Measurements from ENCODE around the gene DNAJB1. TPM values are rescaled to one million over a fixed set of nuclear protein-coding genes. Genes with fewer than 3 reads are reported as not detected.

DNAJB1 gene
- total and polyA plus RNA-seq, 3 donors from 2014 or later, result 185 to 386 (median 245) TPM

DNA sequence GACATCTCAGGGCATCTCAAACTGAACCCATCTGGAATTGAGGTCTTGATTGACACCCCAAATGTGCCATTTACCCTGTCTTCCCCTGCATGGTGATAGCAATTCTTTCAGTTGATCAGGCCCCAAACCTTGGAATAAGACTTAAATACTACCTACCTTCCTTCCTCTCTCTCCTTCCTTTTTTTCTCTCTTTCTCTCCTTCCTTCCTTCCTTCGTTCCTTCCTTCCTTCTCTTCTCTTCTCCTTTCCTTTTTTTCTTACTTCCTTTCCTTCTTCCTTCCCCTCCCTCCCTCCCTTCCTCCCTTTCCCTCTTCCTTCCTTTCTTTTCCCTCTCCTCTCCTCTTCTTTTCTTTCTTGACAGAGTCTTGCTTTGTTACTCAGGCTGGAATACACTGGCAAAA, 14.9 kb downstream of the DNAJB1 start:
- no peak for DNase-seq
- Histone ChIP-seq H3K4me1 (peaks cover 4% of the 10 kb centered on the region), H3K36me3 (ENCODE audit: low read depth, missing control alignments) (no peaks in the 10 kb centered on the region), H3K9me3 (no peaks in the 10 kb centered on the region), H3K27ac (no peak overlapping the region), H3K4me3 (no peak overlapping the region), H3K27me3 (no peaks in the 10 kb centered on the region)
- WGBS, 2 donors, result 69 to 70% methylated on average over 1 of the region's 1 CpG
- intact Hi-C loops (cut with DNase I; ENCODE audit: low total_unique reads), result no loop called here
- TF ChIP-seq, protein P1, sequence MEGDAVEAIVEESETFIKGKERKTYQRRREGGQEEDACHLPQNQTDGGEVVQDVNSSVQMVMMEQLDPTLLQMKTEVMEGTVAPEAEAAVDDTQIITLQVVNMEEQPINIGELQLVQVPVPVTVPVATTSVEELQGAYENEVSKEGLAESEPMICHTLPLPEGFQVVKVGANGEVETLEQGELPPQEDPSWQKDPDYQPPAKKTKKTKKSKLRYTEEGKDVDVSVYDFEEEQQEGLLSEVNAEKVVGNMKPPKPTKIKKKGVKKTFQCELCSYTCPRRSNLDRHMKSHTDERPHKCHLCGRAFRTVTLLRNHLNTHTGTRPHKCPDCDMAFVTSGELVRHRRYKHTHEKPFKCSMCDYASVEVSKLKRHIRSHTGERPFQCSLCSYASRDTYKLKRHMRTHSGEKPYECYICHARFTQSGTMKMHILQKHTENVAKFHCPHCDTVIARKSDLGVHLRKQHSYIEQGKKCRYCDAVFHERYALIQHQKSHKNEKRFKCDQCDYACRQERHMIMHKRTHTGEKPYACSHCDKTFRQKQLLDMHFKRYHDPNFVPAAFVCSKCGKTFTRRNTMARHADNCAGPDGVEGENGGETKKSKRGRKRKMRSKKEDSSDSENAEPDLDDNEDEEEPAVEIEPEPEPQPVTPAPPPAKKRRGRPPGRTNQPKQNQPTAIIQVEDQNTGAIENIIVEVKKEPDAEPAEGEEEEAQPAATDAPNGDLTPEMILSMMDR (IDR thresholded peaks at IDR 0.05), result no peak
- TF ChIP-seq POLR2A (IDR thresholded peaks at IDR 0.05), result no peak

DNA sequence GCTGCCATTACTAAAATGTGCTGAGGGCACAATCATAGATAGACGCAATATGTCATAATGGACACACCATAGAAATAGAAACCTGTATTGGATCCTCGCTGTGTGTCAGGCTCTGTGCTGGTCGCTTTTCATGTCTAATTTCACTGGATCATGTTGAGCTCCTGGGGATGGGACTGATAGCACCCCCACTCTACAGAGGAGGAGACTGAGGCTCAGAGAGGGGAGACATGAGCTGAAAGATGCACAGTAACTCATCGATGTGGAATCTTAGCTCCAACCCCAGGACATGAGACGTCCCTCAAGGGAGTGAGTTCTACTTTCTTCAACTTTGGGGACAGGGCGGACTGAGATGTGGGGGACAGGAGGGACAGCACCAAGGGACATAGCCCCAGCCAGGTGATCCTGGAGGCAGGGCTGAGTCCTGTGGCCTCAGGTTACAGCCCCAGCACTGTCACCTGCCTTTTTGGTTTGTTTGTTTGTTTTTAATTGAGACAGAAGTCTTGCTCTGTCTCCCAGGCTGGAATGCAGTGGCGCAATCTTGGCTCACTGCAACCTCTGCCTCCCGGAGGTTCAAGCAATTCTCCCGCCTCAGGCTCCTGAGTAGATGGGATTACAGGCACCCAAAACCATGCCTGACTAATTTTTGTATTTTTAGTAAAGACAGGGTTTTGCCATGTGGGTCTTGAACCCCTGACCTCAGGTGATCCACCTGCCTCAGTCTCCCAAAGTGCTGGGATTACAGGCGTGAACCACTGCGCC, 15.7 kb downstream of the DNAJB1 start:
- intact Hi-C loops (cut with DNase I; ENCODE audit: low total_unique reads), result no loop called here
- no peaks in the 10 kb centered on the region for H3K9me3 ChIP-seq
- DNase-seq, result no peak
- H3K27me3 ChIP-seq, result no peaks in the 10 kb centered on the region
- TF ChIP-seq, protein P1 (IDR thresholded peaks at IDR 0.05), result no peak
- TF ChIP-seq POLR2A (IDR thresholded peaks at IDR 0.05), result no peak
- H3K36me3 ChIP-seq (ENCODE audit: low read depth, missing control alignments), result no peaks in the 10 kb centered on the region
- H3K4me1 ChIP-seq, result peaks cover 5% of the 10 kb centered on the region
- H3K27ac ChIP-seq, result no peak overlapping the region
- H3K4me3 ChIP-seq, result no peak overlapping the region
- WGBS, 2 donors, result 71 to 73% methylated on average over 11 of the region's 11 CpGs

DNA sequence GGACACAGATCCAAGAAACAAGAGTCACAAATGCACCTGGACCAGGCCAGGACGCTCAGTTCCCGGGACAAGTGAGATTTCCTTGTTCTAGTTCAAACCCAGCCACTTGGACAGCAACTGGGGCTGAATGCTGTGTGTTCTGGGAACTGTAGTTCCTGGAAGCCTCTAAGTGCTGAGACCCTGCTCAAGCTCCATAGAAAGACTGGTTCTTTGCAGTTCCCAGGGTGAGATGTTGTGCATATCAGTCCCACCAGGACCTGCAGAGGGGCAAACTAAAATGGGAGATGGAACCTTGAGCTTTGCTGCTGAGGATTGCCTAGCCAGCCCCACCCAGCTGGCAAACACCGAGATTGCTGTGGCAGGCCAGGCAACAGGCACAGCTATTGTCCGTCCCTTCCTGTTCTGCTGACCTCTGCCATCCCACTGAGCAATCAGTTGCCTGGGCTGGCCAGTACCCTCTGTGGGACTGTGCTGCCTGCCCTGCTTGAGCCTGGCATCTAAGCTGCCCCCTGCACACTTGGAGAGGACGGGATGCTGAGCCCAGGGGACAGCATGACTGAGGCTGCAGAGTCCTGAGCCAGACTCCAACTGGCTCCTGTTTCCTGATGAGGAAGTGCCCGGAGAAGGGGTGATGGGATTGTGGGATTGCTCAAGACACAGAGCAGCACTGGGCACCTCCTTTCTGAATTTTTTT, 20.8 kb downstream of the DNAJB1 start:
- Histone ChIP-seq H3K4me3 (no peak overlapping the region), H3K27ac (peak overlapping the region in 1 of 2 donors; percentile 78), H3K4me1 (peaks cover 22% of the 10 kb centered on the region), H3K9me3 (no peaks in the 10 kb centered on the region), H3K27me3 (no peaks in the 10 kb centered on the region), H3K36me3 (ENCODE audit: low read depth, missing control alignments) (no peaks in the 10 kb centered on the region)
- intact Hi-C loops (cut with DNase I; ENCODE audit: low total_unique reads), result no loop called here
- no peak for DNase-seq
- TF ChIP-seq, protein P1 (IDR thresholded peaks at IDR 0.05), result no peak
- TF ChIP-seq POLR2A (IDR thresholded peaks at IDR 0.05), result no peak
- 43 to 47% methylated on average over 6 of the region's 6 CpGs for WGBS, 2 donors

DNA sequence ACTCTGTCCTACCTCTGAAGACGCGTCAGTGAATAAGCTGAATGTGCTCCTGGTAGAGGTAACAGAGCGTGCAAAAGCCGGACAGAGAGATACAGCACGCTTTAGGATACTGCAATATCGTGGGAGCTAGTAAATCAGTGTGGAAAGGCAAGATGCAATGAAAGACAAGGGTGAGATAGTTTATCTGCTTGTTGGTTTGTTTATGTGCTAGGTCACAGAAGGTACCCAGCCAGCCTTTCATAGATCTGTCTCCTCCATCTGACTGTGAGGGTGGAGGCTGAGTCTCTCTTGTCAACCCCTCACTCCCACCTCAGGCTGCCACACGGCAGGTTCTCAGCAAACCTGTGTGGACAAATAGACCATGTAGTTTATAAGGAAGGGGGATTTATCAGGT, 21.4 kb downstream of the DNAJB1 start:
- Histone ChIP-seq H3K4me1 (peaks cover 22% of the 10 kb centered on the region), H3K27me3 (no peaks in the 10 kb centered on the region), H3K36me3 (ENCODE audit: low read depth, missing control alignments) (no peaks in the 10 kb centered on the region), H3K27ac (peak overlapping the region; percentile 50 to 78), H3K4me3 (peak overlapping the region; percentile 79 to 93), H3K9me3 (no peaks in the 10 kb centered on the region)
- intact Hi-C loops (cut with DNase I; ENCODE audit: low total_unique reads), result no loop called here
- WGBS, 2 donors, result 16 to 19% methylated on average over 7 of the region's 7 CpGs
- DNase-seq, result no peak
- TF ChIP-seq, protein P1 (IDR thresholded peaks at IDR 0.05), result no peak
- no peak for TF ChIP-seq POLR2A (IDR thresholded peaks at IDR 0.05)

Measured in testis (tissue), 3 donors.